D721Med (cell line): ENCODE data around the gene RBM47.

Experiments
- DNase-seq: peaks from one replicate; pipeline ENCODE4 v3.0.0; 2011; ENCODE audit warnings: low spot score; ENCODE audit not compliant: insufficient read length
- FAIRE-seq: peaks from 2 replicates; lab custom pipeline; 2011; peaks lifted over from hg19 to GRCh38; lab: Jason Lieb, UNC
- CTCF ChIP-seq: IDR thresholded peaks from 2 replicates; pipeline ENCODE4 v1.5.1; 2012; ENCODE audit warnings: mild to moderate bottlenecking, control low read depth; ENCODE audit not compliant: insufficient read depth; ENCODE audit errors: missing control alignments

RBM47 gene

GRCh38 chr4:40516651-40517050 is 113.0 kb downstream of the RBM47 start:
- no peak for DNase-seq
- FAIRE-seq: no peak
- no peak for TF ChIP-seq CTCF

GRCh38 chr4:40515398-40516293 is 114.0 kb downstream of the RBM47 start:
- no peak for TF ChIP-seq CTCF
- no peak for FAIRE-seq
- DNase-seq: no peak

- TF ChIP-seq CTCF: no peak
- DNase-seq (no peak), FAIRE-seq (no peak)
These were observed 114.6 kb downstream of the RBM47 start for GRCh38 chr4:40515037-40515397.

- no peak for FAIRE-seq
- no peak for DNase-seq
- TF ChIP-seq CTCF: no peak
These were observed 115.1 kb downstream of the RBM47 start for GRCh38 chr4:40514497-40514951.

GRCh38 chr4:40511036-40511614 is 118.5 kb downstream of the RBM47 start:
- TF ChIP-seq CTCF: no peak
- DNase-seq (no peak), FAIRE-seq (no peak)

- FAIRE-seq (no peak), DNase-seq (no peak)
- TF ChIP-seq CTCF: peak; percentile 18
These were observed 121.7 kb downstream of the RBM47 start for GRCh38 chr4:40507977-40508376.

- TF ChIP-seq CTCF: no peak
- DNase-seq (no peak), FAIRE-seq (no peak)
These were observed 123.2 kb downstream of the RBM47 start for GRCh38 chr4:40506492-40506891.
